Measurements from ENCODE around the gene ROCK2. TPM values are rescaled to one million over a fixed set of nuclear protein-coding genes. Genes with fewer than 3 reads are reported as not detected.

Gene ROCK2
- total RNA-seq, 1 donor from 2014 or later = 34.4 TPM

DNA sequence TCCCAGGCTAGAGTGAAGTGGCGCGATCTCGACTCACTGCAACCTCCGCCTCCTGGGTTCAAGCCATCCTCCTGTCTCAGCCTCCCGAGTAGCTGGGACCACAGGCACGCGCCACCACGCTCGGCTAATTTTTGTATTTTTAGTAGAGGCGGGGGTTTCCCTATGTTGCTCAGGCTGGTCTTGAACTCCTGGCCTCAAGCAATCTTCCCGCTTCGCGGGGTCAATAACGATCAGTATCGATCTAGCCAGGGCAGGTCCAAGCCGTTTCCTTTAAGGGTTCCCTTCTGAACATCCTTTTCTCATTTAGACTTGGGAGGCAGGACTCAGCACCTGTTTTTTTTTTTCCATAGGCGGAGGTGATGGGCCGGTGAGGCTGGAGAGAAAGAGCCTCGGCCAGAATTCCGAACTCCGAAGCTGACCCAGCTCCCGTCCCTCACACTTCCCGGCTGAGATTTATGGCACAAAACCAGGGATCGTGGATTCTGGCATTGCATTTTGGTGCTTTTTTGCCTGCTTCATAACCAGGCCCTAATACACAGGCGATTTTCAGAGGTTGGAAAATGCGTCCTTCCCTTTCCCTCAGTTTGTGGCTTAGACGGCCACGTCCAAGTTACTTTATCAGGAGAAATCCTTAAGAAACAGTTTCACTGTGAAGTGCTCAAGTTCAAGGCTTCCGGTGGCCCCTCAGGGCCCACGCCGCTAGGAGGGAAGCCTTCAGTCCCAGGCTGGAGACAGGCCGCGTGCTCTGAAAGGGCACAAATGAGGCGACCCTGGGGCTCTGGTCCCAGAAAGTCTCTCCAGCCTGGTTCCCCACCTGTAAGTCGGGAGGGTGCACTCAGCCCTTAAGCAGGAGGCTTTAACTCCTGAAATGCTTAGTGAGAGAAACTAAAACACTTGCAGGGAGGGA lies 190.2 kb downstream of the ROCK2 start:
- no peak for DNase-seq (ENCODE audit: missing footprints)
- peak; percentile 6 for ATAC-seq
- intact Hi-C loops (cut with DNase I) = no loop called here

DNA sequence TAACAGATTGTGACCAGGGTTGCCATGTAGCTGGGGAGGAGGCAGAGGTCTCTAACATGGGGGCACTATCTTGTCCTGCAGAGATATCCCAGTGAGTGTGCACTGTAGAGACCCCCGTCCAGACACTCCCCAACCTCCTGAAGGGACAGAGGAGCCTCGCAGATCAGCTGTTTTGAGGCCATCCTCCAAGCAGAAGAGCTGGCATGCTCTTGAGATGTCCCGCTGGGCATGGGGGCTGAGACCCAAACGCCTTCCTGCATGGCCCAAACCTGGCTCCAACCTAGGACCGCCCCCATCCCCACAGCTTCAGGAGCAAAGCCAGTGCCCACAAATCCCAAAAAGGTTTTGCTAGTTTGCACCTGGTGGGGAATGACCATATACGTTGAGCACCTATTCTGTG lies 191.8 kb downstream of the ROCK2 start:
- no peak for ATAC-seq
- no peak for DNase-seq (ENCODE audit: missing footprints)
- intact Hi-C loops (cut with DNase I) = no loop called here

DNA sequence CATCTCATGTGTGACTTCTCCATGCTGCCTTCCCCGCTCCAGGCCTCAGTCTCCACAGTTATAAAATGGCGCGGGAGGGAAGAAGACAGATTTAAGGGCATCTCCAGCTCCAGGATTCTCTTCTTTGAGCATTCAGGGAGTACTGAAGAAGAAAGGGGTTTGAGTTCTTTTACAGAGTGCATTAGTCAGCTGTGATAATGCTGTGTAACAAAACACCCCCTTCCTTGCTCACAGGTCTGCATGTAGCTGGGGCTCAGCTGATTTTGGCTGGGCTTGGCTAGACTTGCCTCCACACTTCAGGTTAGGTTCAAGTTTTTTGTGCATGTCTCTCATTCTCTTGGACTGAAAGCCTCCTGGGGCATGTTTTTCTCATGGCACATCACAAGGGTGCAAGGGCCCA lies 197.2 kb downstream of the ROCK2 start:
- intact Hi-C loops (cut with DNase I) = no loop called here
- DNase-seq (ENCODE audit: missing footprints) (no peak), ATAC-seq (no peak)

DNA sequence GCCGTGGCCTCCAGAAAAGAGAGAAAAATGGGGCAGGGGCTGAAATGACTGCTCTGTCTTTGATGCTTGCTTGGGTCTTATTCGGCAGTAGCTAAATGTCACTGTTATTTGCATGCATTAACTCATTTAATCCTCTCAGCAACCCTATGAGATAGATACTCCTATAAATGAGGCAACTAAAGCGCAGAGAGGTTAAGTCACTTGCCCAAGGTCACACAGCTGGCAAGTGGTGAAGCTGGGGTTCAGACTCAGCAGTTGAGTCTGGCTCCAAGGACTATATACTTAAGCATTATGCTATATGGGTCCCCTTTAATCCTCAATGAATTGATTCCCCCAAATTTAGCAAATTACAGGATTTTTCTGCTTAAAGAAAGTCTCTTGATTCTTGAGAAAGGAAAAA lies 198.4 kb downstream of the ROCK2 start:
- DNase-seq (ENCODE audit: missing footprints) = no peak

DNA sequence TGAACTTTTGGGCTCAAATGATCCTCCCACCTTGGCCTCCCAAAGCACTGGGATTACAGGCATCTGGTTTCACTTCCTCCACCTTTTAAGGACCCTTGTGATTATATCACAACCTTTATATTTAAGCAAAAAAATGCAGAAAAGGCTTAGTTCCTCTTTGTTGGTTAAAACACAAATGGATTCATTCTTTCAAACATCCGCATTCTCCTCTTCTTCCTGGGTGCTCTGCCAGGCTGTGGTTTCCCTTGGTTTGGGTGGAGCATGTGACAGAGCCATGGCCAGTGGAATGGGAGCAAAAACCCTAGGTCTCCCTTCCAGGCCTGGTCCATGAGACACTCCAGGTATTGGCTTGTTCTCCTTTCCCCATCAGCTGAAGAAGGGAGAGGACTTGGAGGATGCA lies 199.1 kb downstream of the ROCK2 start:
- intact Hi-C loops (cut with DNase I) = no loop called here
- DNase-seq (ENCODE audit: missing footprints) (no peak), ATAC-seq (no peak)

More for the DNA sequence above, 198.4 kb downstream of the ROCK2 start:
- intact Hi-C loops (cut with DNase I) = no loop called here
- ATAC-seq = no peak

DNA sequence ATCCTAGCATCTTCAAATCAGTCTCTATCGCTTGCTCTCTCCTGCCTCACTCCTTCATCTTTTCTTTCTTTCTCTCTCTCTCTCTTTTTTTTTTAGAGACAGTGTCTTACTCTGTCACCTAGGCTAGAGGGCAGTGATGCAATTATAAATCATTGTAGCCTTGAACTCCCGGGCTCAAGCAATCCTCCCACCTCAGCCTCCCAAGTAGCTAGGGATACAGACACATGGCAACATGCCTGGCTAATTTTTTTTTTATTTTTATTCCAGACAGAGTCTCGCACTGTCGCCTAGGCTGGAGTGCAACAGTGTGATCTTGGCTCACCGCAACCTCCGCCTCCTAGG lies 199.7 kb downstream of the ROCK2 start:
- no peak for ATAC-seq

DNA sequence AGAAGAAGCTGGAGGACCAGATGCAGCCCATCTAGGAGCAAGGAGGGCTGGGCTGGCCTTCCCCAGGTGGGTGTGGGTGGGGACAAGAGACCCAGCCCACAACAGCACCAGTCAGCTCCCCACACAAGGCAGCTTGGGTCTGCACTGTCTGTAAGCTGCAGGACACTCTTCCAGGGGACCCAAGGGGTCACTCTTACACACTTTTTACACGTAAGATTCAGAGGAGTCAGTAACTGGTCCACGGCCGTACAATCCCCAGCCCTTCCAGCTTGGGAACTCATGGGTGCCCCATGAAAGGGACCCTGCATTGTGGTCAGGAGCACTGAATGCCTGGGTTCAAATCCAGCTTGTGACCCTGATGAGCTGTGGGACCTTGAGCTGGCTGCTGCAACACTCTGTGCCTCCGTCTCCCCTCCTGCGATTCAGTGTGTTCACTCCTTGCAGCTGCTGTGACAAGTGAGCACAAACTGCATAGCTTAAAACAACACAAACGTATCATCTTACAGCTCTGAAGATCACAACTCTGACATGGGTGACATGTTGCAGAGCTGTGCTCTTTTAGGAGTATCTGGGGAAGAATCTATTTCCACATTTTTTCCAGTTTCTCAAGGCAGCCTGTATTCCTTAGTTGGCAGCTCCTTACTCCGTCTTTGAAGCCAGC lies 200.2 kb downstream of the ROCK2 start:
- DNase-seq (ENCODE audit: missing footprints) (no peak), ATAC-seq (no peak)
- intact Hi-C loops (cut with DNase I) = no loop called here

More for the DNA sequence above, 199.7 kb downstream of the ROCK2 start:
- DNase-seq (ENCODE audit: missing footprints) = no peak
- intact Hi-C loops (cut with DNase I) = no loop called here

DNA sequence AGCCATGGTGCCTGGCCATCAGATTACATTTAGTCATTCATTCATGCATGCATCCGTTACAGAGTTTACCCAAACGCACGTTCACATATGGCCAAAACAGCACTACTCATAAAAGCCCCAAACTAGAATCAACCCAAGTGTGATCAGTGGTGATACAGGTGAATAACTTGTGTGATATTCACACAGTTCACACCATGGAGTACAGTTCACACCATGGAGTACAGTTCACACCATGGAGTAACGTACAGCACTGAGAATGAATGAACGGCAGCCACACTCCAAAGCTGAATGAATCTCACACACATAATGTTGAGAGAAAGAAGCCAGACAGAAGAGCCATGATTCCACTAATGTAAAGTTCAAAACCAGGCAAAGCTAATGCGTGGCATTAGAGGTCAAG lies 201.4 kb downstream of the ROCK2 start:
- intact Hi-C loops (cut with DNase I) = no loop called here
- DNase-seq (ENCODE audit: missing footprints) (no peak), ATAC-seq (no peak)

DNA sequence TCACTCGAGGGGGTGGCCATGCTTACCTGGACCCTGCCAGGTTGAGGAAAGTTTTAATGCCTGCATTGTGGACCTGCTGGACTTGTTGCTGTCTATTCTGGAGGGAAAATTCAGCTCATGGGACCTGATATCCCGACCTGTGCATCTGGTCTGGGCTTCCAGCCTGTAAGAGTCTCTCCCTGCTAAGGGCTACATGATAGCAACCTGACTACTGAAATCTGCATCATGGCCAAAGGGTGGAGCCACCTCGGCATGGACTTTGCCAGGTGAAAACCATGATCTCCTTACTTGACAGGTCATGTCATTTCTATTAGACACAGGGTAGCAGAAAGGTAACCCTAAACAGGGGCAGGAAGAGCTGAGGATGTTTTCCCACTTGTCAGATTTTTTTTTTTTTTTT lies 202.1 kb downstream of the ROCK2 start:
- ATAC-seq (no peak), DNase-seq (ENCODE audit: missing footprints) (no peak)
- intact Hi-C loops (cut with DNase I) = no loop called here

DNA sequence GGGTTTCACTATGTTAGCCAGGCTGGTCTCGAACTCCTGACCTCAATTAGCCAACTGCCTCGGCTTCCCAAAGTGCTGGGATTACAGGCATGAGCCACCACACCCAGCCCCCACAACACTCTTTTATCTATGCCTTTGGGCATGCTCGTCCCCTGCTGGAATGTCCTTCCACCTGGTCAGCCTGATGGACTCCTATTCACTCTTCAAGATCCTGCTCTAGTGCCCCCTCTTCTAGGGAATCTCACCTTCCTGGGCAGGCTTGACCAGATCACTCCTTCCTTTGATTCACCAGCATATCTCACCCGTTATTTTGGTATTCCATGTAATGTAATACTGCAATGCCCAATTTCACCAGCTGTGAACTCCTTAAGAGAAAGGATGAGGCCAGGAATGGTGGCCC lies 203.1 kb downstream of the ROCK2 start:
- DNase-seq (ENCODE audit: missing footprints) (no peak), ATAC-seq (no peak)
- intact Hi-C loops (cut with DNase I) = no loop called here

DNA sequence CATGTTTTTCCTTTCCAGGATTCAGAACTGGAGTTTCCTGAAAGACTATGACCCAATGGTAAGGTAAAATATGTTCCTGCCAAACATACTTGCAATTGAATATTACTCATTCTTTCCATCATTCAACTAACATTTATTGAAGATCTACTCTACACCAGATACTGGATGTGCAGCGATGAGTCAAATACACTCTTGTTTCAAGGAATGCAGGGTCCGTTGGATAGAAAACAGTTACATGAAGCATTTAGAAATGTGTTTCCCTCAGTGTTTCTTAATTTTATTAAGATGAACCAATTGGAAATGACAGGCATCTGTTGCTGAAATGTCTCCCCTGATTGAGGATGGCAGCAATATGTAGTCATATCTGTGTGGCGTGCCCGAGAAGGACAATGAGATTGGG lies 203.9 kb downstream of the ROCK2 start:
- no peak for ATAC-seq
- no peak for DNase-seq (ENCODE audit: missing footprints)
- intact Hi-C loops (cut with DNase I) = no loop called here

DNA sequence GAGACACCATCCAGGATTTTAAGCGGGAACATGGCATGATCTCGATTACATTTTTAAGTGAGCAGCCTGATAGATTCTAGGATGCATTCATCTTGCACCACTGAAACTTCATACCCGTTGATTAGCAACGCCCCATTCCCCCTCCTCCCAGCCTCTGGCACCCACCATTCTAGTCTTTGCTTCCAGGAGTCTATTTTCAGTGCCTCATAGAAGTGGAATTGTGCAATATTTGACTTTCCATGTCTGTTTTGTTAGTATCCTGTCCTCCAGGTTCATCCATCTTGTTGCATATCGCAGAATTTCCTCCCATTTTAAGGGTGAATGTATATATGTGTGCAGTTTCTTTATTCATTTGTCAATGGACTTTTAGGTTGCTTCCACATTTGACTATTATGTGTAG lies 210.1 kb downstream of the ROCK2 start:
- DNase-seq (ENCODE audit: missing footprints) (no peak), ATAC-seq (no peak)
- intact Hi-C loops (cut with DNase I) = loop anchor here (5.0 to 10.0 kb wide), 4 partner anchors 60 to 448 kb away; no protein-coding TSS in a partner anchor

DNA sequence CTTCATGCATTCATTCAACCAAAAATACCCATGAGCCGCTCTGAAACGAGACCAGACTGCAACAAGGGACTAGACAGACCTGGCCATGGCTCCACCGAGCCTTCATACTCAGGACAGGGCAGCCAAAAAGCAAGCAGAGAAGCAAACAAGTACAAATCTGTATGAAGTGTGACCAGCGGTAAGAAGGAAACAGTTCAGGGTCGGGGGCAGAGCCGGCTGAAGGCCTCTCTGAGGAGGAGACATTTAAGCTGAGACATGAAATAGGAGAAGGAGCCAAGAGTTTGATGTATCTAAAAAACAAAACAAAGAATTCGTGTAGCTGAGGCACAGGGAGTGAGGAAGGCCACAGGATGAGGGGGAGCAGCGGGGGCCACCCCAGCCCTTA lies 210.5 kb downstream of the ROCK2 start:
- no peak for ATAC-seq
- no peak for DNase-seq (ENCODE audit: missing footprints)
- intact Hi-C loops (cut with DNase I) = loop anchor here (5.0 to 10.0 kb wide), 4 partner anchors 61 to 448 kb away; no protein-coding TSS in a partner anchor

DNA sequence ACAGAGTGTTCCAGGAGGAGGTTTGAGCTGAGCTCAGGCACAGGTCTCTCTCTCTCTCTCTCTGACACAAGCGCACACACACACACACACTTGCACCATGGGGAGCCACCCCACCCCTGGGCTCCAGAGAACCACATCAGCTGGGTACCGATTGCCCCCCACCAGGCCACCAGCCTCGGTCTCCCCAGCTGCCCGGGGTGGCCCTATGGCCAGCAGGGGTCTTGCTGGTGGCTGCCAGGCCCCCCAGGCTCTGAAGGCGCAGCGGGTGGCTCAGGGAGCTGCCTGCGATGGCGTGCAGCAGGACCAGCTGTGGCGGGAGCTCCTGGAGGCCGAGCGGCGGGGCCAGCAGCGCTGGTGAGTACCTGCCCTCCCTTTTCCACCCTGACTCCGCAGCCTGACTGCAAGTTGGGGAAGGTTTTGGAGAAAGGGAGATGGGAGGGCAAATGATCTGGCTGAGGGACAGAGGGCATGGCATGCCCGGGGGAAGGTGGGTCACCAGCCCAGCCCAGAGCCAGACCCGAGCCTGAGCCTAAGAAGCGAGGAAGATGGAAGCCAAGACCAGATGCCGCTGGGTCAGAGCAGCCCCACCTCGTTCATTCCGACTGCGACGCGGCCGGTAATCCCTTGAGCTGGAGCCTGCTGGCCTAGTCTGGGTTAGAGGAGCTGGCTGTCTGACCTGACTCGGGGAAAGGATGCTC lies 211.0 kb downstream of the ROCK2 start:
- ATAC-seq = peak; percentile 21
- no peak for DNase-seq (ENCODE audit: missing footprints)

DNA sequence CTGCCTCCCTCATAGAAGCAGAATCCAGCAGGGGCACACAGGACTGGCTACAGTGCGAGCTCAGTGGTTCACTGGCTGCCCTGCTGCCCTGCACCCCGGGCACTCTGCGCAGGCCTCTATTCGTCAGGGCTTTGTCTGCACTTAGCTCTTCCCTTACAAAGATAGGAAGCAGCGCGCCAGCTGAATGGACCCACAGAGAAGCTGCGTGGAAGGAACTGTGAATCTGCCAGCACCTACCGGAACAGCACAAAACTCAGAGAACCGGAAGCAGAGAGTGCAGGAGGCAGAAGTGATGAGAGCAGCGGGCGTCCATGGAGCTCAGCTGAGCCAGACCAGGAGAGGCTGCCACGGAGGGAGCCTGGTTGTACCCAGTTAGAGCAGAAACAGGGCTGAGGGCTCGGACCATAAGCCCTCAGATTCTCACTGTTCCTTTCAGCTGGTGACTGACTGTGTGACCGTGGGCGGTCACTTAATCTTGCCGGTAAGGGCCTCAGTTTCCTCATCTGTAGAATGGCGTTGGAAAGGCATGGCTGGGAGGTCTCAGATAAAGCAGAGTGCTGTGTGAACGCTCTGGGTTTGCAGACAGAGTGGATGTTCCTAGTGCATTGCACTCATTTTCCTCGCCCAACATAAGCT lies 212.3 kb downstream of the ROCK2 start:
- intact Hi-C loops (cut with DNase I) = loop anchor here (5.0 to 10.0 kb wide), 4 partner anchors 63 to 450 kb away; no protein-coding TSS in a partner anchor
- DNase-seq (ENCODE audit: missing footprints) = no peak
- ATAC-seq = no peak

More for the DNA sequence above, 211.0 kb downstream of the ROCK2 start:
- intact Hi-C loops (cut with DNase I) = loop anchor here (5.0 to 10.0 kb wide), 4 partner anchors 61 to 449 kb away; no protein-coding TSS in a partner anchor

DNA sequence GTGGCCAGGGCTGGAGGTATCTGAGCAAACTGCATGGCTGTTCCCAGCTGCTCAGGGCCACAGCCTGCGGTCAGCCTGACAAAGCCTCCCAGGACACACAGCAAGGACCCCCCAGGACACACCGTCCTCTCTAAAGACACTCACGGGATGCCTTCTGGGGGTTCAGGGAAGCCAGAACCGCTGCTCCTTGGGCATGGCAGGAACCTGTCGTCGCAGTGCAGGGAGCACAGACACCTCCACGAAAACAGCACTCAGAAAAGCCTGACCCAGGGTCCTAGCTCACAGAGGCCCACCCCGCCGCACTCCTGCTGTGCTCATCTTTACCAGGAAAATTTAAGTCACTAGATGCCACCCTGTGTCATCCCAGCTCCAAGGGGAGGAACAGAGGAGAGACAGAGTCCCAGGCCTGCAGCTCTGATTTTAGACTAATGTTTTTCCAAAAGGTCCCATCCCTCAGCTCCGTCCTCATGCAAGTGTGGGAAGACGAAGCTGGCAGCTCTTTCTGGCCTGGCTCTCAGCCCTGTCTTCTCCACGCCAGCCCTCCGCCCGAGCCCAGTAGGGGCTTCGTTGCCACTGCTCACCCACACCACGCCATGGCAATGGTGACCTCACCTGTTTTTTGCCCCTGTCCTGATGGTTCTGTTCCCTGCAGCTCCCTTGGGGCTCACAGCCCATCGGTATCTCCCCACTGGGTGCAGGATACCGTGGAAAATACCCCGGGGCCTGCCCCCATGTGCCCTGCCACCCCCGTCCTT lies 213.1 kb downstream of the ROCK2 start:
- intact Hi-C loops (cut with DNase I) = loop anchor here (5.0 to 10.0 kb wide), 4 partner anchors 63 to 451 kb away; no protein-coding TSS in a partner anchor
- ATAC-seq = no peak
- DNase-seq (ENCODE audit: missing footprints) = no peak

Data from Right ventricle myocardium inferior (tissue), 1 donor.